ENCODE measurements around the gene BACH1.

- TF ChIP-seq RFX5 (IDR thresholded peaks at IDR 0.05; ENCODE audit: low read length) = no peak
- TF ChIP-seq CTCF (IDR thresholded peaks at IDR 0.05) = no peak
Measured at GRCh38 chr21:29320031-29320430, 21.3 kb downstream of the BACH1 start.
